HG03060 (cell line): ENCODE results near the gene DHH.

Experiments used
- ATAC-seq: cut with Tn5 transposase; IDR thresholded peaks from one replicate; pipeline ENCODE4 v1.9.1; 2021; ENCODE audit warnings: low read depth, moderate number of reproducible peaks; ENCODE audit not compliant: unreplicated experiment

The DHH gene

DNA sequence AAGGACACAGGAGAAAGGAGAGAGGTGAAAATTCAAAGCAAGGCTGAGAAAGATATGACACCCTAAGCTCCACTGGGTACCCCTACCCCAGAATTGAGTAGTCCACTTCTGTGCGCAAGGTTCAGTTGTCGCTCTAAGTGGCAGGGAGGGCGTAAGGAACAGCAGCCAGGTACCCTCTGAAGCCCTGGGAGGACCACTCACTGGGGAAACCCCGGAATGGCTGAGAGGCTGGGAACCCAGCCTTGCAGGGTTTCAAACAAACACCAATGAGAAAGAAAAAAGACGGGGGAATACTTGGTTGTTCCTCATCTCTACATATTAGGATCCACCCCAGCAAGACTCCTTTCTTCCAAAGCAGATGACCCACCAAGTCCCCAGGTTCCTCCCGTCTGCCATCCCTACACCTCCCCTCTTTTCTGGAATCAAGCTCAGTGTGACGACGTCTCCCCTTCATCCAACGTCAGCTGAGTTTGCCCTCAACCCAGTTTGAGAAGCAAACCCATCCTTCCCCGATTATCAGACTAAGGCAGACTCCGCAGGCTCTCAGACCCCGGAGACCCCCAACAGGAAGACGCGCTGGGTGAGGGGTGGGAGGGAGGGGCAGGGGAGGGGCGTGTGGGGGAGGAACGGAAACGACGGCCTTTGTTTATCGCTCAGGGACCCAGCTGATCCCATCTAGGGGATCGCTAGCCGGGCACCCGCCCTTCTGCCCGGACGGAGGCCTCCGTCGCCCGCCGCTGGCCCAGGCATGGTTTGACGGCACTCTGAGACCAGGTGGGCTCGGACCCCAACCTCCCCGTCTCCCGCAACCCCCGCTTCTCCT is 15.3 kb upstream of the DHH start:
- ATAC-seq = no peak

DNA sequence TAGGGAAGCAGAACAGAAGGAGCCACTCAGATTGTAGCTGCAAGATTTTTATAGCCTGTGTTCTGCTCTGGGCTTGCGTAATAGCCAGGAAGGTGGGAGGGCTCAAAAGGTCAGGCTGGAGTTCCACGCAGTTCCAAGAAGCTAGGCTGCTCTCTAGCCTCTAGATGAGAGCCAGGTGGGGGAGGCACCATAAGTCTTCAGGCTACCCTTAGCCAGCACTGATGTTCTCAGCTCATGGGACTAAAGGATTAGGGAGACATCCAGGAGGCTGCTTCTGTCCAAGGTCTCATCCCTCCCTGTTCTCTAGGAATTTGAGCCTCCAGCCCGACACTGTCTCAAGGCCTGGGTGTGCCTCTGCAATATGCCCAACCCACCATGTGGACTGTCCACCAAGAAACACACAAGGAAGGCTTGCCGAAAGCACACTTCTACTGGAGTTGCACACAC is 14.4 kb upstream of the DHH start:
- ATAC-seq = no peak

DNA sequence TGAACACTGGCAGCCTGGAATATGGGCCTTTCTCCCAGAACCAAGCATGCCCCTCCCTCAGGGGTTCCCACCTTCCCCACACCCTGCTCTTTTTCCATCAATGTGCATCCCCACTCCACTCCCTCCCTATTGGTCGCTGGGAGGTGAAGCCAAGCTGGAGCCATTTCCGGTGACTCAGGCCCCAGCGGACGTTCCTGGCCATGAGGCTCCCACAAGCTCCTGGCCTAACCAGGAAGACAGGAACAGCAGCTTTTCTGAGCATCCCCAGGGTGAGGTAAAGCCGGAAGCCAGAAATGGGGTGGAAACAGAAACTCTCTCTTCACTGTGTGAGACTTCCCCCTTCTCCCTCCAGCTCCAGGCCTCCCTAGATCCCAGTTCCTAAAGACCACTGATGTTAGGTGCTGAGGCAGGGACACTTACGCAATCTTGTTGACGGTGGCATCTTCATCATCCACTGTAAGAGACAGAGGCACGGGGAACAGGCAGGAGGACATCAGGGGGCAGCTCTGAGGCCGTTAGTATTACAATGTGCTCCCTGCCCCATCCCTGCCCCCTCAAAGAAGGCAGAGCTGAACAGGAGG is 11.0 kb upstream of the DHH start:
- ATAC-seq = no peak

DNA sequence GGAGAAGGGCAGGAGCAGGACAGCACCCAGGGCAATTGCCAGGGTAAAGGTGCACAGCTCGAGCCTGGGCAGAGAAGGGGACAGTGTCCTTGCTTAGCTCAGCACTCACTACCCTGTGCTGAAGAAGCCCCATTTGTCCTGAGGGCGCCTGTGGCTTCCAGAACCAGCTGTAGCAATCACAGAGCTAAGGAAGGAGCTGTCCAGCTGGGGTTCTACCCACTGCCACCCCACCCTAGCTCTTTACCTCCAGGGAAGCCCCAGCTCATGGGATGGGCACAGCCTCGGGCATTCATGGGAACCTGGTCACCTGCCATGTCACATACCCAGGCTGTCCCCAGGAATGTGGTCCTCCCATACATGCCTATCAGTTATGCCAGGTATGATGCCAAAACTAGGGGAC is 10.2 kb upstream of the DHH start:
- ATAC-seq = no peak

DNA sequence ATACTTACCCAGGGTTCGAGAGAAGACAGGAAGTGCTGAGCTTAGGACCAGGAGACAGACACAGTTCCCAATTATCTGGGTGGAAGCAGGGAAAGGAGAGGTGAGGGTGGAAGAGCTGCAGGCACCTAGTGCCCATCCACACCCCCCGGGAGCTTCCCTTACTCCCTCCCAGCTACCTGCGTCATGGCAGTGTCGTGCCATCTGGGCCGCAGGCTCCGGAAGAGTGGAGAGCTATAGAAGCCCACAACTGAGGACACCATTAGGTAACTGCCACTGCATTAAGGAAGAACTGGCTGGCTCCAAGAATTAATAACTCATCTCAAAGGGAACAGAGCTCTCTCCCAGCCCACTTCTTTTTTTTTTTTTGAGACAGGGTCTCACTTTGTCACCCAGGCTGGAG is 5.8 kb upstream of the DHH start:
- ATAC-seq = no peak

DNA sequence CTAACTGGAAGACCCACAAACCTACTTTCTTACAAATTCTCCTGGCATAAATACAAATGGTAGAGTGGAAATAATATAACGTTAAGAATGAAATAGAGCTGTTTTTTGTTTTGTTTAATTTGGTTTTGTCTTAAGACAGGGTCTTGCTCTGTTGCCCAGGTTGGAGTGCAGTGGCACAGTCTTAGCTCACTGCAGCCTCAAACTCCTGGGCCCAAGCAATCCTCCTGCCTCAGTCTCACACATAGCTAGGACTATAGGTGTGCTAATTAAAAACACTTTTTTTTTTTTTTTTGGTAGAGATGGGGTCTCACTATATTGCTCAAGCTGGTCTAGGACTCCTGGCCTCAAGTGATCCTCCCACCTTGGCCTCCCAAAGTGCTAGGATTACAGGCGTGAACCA is 4.1 kb upstream of the DHH start:
- ATAC-seq = no peak

DNA sequence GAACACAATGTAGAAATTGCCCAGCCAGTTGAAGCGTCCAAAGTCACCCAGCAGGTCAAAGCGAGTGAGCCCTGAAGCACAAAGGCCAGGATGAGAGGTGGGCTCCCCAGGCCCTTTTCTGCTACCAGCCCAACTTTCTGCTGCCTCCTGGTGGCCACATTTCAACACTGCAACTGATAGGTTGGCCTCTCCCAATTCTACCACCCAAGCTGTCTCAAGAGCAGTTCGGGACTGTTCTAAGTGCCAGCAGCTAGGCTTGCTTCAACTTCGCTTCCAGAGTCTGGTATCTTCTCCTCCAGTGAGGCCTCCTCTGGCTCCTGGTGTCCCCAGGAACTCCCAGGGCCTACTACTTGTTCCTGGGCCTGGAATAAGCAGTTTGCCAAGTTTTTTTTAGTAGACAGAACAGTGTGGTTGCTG is 3.4 kb upstream of the DHH start:
- ATAC-seq = no peak

DNA sequence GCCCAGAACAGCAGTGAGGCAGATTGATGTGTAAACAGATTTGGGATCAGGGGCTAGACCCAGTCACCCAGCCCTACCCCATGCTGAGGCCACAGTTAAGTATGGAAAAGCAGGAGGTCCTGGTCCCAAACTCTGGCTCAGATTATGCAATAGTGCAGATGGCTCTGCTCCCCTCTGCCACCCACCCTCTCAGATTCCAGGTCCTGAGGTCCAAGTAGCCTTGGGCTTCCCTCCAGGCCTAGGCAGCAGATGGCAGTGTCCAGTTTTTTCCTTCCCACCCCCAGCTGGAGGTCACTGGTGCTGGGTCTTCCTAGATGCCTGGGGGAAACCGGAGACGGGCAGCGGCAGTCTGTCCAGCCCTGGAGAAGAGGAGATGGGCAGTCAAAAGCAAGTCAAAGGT is 2.8 kb upstream of the DHH start:
- no peak for ATAC-seq

DNA sequence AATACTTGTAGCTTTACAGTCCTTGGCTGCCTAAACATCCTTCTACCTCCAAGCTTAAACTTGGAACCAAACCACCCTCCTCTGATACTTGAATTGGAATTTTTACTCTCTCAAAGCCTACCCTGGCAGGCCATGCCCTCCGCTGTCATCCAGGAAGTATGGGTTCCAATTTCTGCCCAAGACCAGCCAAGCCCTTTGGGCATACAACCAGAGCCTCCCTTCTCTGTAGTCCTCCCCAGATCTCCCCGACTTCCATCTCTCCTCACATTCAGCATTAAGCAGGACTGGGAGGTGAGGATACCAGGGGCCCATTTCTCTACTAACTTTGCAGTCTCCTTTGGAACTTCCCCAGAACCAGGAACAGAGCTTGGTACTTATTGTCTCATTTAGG is 369 bp upstream of the DHH start:
- no peak for ATAC-seq

DNA sequence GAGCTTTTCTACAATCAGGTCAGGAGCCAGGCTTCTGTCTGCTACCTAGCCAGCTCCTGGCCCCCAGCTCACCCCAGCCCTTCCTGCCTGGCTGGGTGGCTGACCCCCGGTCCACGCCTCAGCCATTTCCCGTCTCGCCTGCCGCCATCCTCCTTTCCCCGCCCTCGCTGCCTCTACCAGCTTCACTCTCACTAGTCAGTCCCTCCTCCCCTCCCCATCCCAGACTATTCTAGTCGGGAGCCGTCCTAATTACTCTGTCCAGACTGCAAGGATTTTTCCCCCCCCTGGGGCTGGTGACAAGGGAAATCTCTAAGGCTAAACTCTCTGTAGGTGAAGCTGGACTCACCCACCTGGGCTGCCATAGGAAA is 825 bp downstream of the DHH start:
- ATAC-seq = no peak

DNA sequence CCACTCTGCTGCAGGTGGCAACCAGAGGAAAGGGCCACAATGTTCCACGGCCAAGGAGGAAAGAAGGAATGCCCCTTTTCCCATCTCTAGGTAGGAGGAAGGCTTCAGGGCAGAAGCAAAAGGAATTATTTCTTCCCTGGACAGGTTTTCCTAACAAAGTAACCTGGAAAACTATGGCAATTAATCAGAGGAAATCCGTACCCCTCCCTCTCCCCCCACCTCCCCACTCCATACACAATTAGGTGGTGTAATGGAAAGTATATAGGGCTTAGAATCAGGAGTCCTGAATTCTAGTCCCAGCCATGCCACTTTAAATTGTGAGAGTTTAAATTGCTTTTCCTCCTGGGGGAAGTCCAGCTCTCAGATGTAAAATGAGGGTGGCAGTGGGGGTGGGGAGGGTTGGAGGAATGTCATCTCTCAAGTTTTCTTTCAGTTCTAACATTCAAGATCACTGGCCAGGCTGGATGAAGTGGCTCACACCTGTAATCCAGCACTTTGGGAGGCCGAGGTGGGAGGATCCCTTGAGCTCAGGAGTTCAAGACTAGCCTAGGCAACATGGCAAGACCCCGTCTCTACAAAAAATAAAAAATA is 1.7 kb downstream of the DHH start:
- ATAC-seq = no peak

DNA sequence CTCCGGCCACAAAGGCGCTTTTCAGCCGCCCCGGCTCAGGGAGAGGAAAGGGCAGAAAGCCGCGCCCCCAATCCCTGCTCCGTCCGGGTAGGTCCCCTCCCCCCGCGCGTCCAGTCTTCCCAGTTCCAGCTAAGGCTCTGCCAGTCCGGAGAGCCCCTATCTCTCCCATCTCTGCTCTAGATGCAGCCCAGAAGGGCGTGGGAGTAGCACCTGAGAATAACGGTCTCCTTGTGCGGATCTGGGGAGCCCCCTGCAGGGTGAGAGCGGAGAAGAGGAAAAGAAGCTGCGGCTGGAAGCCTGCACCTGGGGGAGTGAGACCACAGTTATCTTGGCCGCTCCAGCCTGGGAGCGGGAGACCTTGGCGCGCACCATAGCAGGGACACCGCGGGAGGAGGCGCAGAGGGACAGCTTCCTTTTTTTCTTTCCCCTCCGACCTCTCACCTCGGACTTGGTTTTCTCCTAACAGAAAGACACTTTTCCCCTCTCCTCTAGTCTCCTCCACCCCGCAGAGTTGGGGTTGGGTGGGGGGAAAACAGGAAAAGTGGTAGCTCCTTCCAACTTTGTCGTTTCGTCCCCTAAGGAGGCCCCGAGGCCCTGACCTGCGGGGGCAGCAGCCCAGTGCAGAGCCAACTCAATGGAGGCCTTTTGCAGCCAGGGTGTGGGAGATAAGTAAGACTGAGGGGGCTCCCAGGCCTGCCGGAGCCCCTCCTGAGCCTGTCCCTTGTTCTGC is 2.4 kb downstream of the DHH start:
- ATAC-seq = no peak

DNA sequence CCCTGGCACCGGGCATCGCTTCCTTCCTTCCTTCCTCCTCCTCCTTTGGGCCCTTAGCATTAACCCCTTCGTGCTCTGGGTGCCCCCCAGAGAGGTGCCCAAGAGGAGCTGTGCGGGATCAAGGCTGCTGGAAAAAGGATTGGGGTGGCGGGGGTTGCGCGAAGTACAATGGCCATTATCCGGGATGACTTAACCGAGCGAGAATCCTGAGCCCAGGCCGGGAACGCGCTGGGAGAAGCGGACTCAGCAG is 2.8 kb downstream of the DHH start:
- ATAC-seq = no peak

DNA sequence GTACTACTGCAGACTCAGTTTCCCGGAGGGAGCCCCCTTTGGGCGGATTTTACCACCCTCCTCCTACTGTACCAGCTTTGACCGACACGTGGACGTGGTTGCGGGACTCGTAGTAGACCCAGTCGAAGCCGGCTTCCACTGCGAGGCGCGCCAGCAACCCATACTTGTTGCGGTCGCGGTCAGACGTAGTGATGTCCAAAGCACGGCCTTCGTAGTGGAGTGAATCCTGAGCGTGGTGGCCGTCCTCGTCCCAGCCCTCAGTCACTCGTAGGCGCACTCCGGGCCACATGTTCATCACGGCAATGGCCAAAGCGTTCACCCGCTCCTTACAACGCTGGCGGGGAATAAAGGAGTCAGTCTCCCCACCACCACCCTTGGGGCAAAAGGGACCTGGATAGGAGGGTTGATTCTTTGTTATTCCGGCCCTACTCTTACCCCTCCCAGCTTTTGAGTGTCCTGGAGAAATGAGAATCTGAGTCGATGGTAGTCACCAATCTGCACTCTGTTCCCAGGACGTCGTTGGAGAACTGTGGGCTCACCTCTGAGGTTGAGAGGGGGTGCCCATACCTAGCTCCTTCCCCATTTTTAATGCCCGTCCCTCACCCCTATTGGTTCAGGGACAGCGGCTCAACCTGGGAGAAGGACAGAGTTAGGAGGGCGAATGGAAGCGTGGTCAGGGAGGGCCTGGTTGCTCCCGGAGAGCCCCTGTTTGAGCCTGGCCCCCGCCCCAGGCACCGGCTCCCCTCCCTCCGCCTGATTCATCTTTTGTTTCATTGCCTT is 3.4 kb downstream of the DHH start:
- no peak for ATAC-seq

DNA sequence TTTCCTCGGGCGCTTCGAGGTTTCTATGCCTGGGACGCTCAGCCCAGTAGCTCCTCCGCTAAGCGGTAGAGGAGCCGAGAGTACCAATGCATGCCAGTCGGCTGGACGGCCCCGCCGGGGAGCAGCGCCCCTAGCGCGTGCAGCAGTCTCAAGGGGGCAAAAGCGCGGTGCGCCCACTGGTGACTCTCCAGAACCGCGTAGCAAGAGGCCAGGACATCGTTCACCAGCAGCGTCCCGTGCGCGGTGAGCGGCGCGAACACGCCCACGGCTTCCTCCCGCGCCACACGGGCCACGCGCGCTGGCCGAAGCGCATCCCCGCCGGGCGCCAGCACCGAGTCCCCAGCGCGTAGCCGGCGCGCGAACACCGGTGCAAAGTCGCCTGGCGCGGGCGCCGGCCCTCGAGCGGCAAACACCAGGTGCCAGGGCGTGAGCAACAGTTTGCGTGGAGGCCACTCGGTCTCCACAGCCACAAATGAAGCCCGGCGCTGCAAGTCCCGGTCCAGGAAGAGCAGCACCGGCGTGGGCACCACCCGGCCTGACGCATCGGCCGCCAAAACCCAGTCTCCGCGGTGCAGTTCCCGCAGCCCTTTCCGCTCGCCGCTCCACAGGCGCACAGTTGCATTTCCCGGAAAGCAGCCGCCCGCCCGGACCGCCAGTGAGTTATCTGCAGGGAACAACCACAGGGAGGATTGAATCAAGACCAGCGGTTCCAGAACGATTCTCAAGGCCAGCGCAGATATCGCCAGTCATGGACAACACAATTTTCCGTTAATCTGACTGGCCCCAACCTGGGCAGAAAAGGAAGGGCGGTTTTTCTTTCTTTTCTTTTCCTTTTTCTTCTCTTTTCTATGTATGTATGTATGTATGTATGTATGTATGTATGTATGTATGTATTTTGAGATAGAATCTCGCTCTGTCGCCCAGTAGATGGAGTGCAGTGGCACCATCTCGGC is 4.5 kb downstream of the DHH start:
- no peak for ATAC-seq

DNA sequence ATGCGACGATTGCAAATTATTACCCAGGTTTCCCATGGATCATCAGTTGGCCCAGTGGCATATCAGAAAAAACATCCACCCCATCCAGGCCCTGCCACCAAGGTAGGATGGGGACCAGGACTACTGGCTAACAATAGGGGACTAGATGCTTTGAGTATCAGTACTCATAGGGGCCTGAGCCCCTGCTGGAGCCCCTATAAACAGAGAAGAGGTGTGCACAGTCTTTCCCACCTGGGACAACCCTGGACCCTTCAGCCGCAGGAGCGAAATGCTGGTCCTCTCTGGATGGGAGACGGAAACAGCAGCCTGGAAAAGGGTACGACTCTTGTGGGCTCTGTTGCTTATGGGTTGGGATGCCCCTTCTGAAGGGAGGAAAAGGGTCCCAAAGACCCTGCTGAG is 5.7 kb downstream of the DHH start:
- ATAC-seq = no peak

DNA sequence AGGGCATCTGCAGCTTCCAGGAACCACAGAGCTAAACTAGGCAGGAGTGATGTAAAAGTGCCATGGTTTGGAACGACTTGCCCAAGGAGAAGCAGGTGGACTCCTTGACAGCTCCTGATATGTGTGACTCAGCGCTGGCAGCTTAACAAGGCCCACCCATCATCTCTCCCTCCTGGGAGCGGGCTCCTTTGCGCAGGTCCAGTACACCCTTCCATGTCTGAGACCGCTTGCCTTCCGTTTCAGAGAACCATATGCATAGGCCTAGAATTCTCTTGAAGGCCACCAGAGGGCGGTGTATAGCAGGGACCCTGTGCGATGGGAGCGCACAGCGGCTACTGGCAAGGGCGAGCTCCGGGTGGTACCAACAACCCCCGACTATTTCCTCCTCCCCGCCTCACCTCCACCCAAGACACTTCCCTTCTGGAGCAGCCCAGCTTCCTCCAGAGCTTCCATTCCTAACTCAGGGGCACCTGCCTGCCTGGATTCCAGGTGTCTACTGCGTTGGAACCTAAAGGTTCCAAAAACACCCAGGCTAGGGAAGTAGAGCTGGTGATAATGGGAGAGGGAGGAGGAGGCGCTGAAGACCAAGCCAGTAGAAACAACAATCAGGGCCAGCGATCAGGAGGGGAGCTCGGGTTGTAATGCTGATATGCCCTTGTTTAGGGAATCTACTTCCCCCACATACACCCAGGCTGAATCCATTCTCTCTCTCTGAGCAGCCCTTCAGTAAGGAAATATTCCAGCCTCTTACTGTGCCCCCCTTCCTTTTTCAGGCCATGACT is 6.3 kb downstream of the DHH start:
- ATAC-seq = no peak

DNA sequence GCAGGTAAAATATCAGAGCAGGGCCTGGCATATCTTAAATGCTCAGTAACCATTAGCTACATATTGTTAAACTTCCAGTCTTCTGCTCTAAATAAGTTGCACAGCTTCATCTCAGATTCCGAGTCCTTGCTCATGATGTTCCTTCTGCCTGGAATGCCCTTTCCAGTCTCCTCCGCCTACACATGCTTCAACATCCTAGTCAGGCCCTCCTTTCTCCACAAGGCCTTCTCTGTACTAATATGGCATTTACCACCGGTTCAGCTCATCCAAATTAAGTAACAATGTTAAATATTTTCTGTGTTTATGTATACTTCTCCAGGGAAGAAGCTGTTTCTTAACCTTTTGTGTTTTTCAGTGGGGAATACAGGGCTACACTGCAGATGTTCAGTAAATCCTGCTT is 8.5 kb downstream of the DHH start:
- ATAC-seq = no peak

DNA sequence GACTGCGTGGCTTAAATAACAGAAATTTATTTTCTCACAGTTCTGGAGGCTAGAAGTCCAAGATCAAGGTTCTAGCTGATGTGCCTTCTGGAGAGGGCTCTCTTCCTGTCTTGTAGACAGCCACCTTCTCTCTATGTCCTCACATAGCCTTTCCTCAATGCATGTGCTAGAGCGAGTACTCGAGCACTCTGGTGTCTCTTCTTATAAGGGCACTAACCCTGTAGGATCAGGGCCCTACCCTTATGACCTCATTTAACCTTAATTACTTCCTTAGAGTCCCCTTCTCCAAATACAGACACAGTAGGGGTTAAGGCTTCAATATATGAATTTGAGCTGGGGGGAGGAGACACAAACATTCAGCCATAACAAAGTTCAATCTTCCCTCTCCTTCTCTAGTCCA is 10.2 kb downstream of the DHH start:
- ATAC-seq = no peak
